HepG2 (cell line): ENCODE measurements around the gene DZIP1L. TPM values are rescaled to one million over a fixed set of nuclear protein-coding genes. Genes with fewer than 3 reads are reported as not detected.
A peak's percentile ranks its signal among the peaks of the same experiment; 100 is the strongest.

Source experiments
- E2F5 ChIP-seq: sonication (generic); formaldehyde crosslinking; conservative IDR thresholded peaks from 2 replicates; pipeline ENCODE4 v1.4.0; 2020; ENCODE audit warnings: missing genetic modification reagents
- FLYWCH1 ChIP-seq: sonication (generic); formaldehyde crosslinking; IDR thresholded peaks from 2 replicates; pipeline ENCODE4 v1.8.1; 2023; ENCODE audit warnings: mild to moderate bottlenecking, missing genetic modification reagents
- FOSL2 ChIP-seq: sonication (generic); formaldehyde crosslinking; IDR thresholded peaks from 2 replicates; pipeline ENCODE4 v1.4.0; 2020; ENCODE audit warnings: missing genetic modification reagents
- HOXA5 ChIP-seq: sonication (generic); formaldehyde crosslinking; IDR thresholded peaks from 2 replicates; pipeline ENCODE4 v1.4.0; 2020; ENCODE audit warnings: missing genetic modification reagents
- HOXA7 ChIP-seq: sonication (generic); formaldehyde crosslinking; IDR thresholded peaks from 2 replicates; pipeline ENCODE4 v1.8.1; 2022; ENCODE audit warnings: mild to moderate bottlenecking, missing genetic modification reagents, moderate library complexity
- IRX3 ChIP-seq: sonication (generic); formaldehyde crosslinking; IDR thresholded peaks from 2 replicates; pipeline ENCODE4 v1.8.1; 2023; ENCODE audit warnings: mild to moderate bottlenecking, low read depth, missing genetic modification reagents, borderline replicate concordance
- KLF15 ChIP-seq: sonication (generic); formaldehyde crosslinking; IDR thresholded peaks from 2 replicates; pipeline ENCODE4 v1.8.1; 2023; ENCODE audit warnings: borderline replicate concordance, mild to moderate bottlenecking, inconsistent platforms, missing genetic modification reagents, mixed read lengths
- MIXL1 ChIP-seq: IDR thresholded peaks from 2 replicates; pipeline ENCODE4 v1.6.1; 2016
- MTF1 ChIP-seq: sonication (generic); formaldehyde crosslinking; IDR thresholded peaks from 2 replicates; pipeline ENCODE4 v1.5.0; 2020; ENCODE audit warnings: missing genetic modification reagents
- MXD4 ChIP-seq: IDR thresholded peaks from 2 replicates; pipeline ENCODE4 v1.6.1; 2016; ENCODE audit warnings: mild to moderate bottlenecking, missing biosample characterization, missing genetic modification reagents
- NONO ChIP-seq, 2 experiments: fragments of 450-650 bp in 1 of 2; sonication (generic) in 1 of 2; formaldehyde crosslinking in 1 of 2; IDR thresholded peaks in 1 of 2; conservative IDR thresholded peaks in 1 of 2; 2 replicates each; pipeline versions ENCODE4 v1.6.1 to v1.8.0; 2017 to 2022; ENCODE audit warnings: mild to moderate bottlenecking in 1 of 2, missing genetic modification reagents in 1 of 2, moderate library complexity in 1 of 2
- SP4 ChIP-seq: sonication (generic); formaldehyde crosslinking; IDR thresholded peaks from 2 replicates; pipeline ENCODE4 v1.8.1; 2023; ENCODE audit warnings: mild to moderate bottlenecking, missing genetic modification reagents
- TFDP2 ChIP-seq: sonication (generic); formaldehyde crosslinking; IDR thresholded peaks from 2 replicates; pipeline ENCODE4 v1.4.0; 2020; ENCODE audit warnings: missing genetic modification reagents
- ZBTB10 ChIP-seq: sonication (generic); formaldehyde crosslinking; IDR thresholded peaks from 2 replicates; pipeline ENCODE4 v1.4.0; 2020; ENCODE audit warnings: missing genetic modification reagents, borderline replicate concordance
- ZNF136 ChIP-seq: sonication (generic); formaldehyde crosslinking; IDR thresholded peaks from 2 replicates; pipeline ENCODE4 v1.8.1; 2022; ENCODE audit warnings: low read depth, mild to moderate bottlenecking, moderate library complexity, missing genetic modification reagents
- ZNF354B ChIP-seq: sonication (generic); formaldehyde crosslinking; IDR thresholded peaks from 2 replicates; pipeline ENCODE4 v1.8.0; 2022; ENCODE audit warnings: mild to moderate bottlenecking, missing genetic modification reagents
- ZNF768 ChIP-seq: sonication (generic); formaldehyde crosslinking; IDR thresholded peaks from 2 replicates; pipeline ENCODE4 v1.4.0; 2020; ENCODE audit warnings: missing genetic modification reagents
- ZSCAN31 ChIP-seq: sonication (generic); formaldehyde crosslinking; IDR thresholded peaks from 2 replicates; pipeline ENCODE4 v1.5.0; 2020; ENCODE audit warnings: low read depth, mild to moderate bottlenecking, missing genetic modification reagents
- polyA plus RNA-seq, 8 experiments: library from polyadenylated mRNA; depleted of rRNA in 3 of 8; stranded (reverse) in 7 of 8; unstranded in 1 of 8; fragments of >200 nt; fragmentation: Illumina TruSeq in 4 of 8; extraction: Trizol in 4 of 8; gene quantifications; 2 replicates each; pipeline versions ENCODE4 v1.2.1 to v1.2.3, GENCODE V29; 2011 to 2016; ENCODE audit warnings: low read depth in 4 of 8, missing spikeins in 1 of 8, mixed read lengths in 1 of 8; ENCODE audit not compliant: insufficient read depth in 1 of 8
- total RNA-seq, 5 experiments: library from RNA; depleted of rRNA; stranded (reverse); fragments of >200 nt; fragmentation: Illumina TruSeq; extraction: Trizol; gene quantifications; 2 replicates each; pipeline ENCODE4 v1.2.3, GENCODE V29; 2016; ENCODE audit warnings: low read depth in 1 of 5
- TF ChIP-seq, protein P1 (sequence below): sonication (generic); formaldehyde crosslinking; IDR thresholded peaks from 2 replicates; pipeline ENCODE4 v1.5.1; 2020; ENCODE audit warnings: mild to moderate bottlenecking, missing genetic modification reagents, moderate library complexity

Gene DZIP1L
- total and polyA plus RNA-seq, 2 of the 13 experiments (the other 11 are each of a cell fraction or from before 2014, with no cell fraction given) = 0.90 to 1.2 TPM

- TF ChIP-seq TFDP2 (CRISPR knock-in tag) = peak; percentile 1; the same call in 1 of the 2 replicates
- TF ChIP-seq MXD4 (CRISPR knock-in tag) = 0 out of 2 replicates have a peak, but pooled peaks have one; percentile 32
- 0 out of 2 replicates have a peak, but pooled peaks have one; percentile 47 for TF ChIP-seq ZBTB10 (CRISPR knock-in tag)
- no peak for TF ChIP-seq ZNF354B (CRISPR knock-in tag)
- TF ChIP-seq ZNF768 = peak; percentile 59; the same call in 1 of the 2 replicates
- TF ChIP-seq KLF15 = peak; percentile 65; the same call in 1 of the 2 replicates
- TF ChIP-seq ZSCAN31 (CRISPR knock-in tag) = peak; percentile 62; the same call in 1 of the 2 replicates
- 0 out of 2 replicates have a peak, but pooled peaks have one; percentile 30 for TF ChIP-seq HOXA7 (CRISPR knock-in tag)
- no peak for TF ChIP-seq NONO (IDR thresholded peaks at IDR 0.05)
- peak; percentile 56; the same call in 1 of the 2 replicates for TF ChIP-seq NONO (CRISPR knock-in tag; conservative IDR thresholded peaks at IDR 0.05)
- peak; percentile 60; the same call in 1 of the 2 replicates for TF ChIP-seq SP4
- TF ChIP-seq FOSL2 = no peak
- TF ChIP-seq FLYWCH1 (CRISPR knock-in tag) = no peak
- no peak for TF ChIP-seq ZNF136 (CRISPR knock-in tag)
- TF ChIP-seq IRX3 (CRISPR knock-in tag) = 0 out of 2 replicates have a peak, but pooled peaks have one; percentile 14
- no peak for TF ChIP-seq MIXL1
- no peak for TF ChIP-seq E2F5 (CRISPR knock-in tag)
- no peak for TF ChIP-seq MTF1 (CRISPR knock-in tag)
- TF ChIP-seq HOXA5 (CRISPR knock-in tag) = peak; percentile 49; the same call in 1 of the 2 replicates
- TF ChIP-seq, protein P1, sequence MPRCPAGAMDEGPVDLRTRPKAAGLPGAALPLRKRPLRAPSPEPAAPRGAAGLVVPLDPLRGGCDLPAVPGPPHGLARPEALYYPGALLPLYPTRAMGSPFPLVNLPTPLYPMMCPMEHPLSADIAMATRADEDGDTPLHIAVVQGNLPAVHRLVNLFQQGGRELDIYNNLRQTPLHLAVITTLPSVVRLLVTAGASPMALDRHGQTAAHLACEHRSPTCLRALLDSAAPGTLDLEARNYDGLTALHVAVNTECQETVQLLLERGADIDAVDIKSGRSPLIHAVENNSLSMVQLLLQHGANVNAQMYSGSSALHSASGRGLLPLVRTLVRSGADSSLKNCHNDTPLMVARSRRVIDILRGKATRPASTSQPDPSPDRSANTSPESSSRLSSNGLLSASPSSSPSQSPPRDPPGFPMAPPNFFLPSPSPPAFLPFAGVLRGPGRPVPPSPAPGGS (CRISPR knock-in tag) = peak; percentile 66; the same call in 1 of the 2 replicates
These were observed at the start of gene DZIP1L (continued) for GRCh38 chr3:138114988-138115971.
